Panc1 (cell line): ENCODE data around the gene TM4SF4.

Experiments used
- CTCF ChIP-seq: fragments of 450-650 bp; IDR thresholded peaks from 2 replicates; pipeline ENCODE4 v1.5.1; 2017; ENCODE audit warnings: mild to moderate bottlenecking
- POLR2AphosphoS5 ChIP-seq: IDR thresholded peaks from 2 replicates; pipeline ENCODE4 v1.6.1; 2012; ENCODE audit warnings: mild to moderate bottlenecking, low read depth, low read length, moderate library complexity
- REST ChIP-seq, 2 experiments: IDR thresholded peaks; 2 replicates each; pipeline ENCODE4 v1.6.1; 2011 to 2012; ENCODE audit warnings: low read depth in 2 of 2, control low read depth in 1 of 2, low read length in 1 of 2, mild to moderate bottlenecking in 1 of 2, moderate library complexity in 1 of 2; ENCODE audit not compliant: insufficient read depth in 1 of 2
- SIN3A ChIP-seq: IDR thresholded peaks from 2 replicates; pipeline ENCODE4 v1.6.1; 2012; ENCODE audit warnings: low read depth, mild to moderate bottlenecking, low read length, moderate library complexity, borderline replicate concordance; ENCODE audit not compliant: insufficient read depth
- TCF7L2 ChIP-seq: IDR thresholded peaks from 2 replicates; pipeline ENCODE4 v1.6.1; 2011; ENCODE audit warnings: mild to moderate bottlenecking, low read depth, low read length, inconsistent platforms

GRCh38 chr3:149437710-149438109 lies 36.8 kb upstream of the TM4SF4 start:
- TF ChIP-seq CTCF = no peak
- TF ChIP-seq TCF7L2 = no peak
- TF ChIP-seq REST (IDR thresholded peaks at IDR 0.05; ENCODE audit: insufficient read depth in 1 of 2, low read depth in 2 of 2, low read length in 1 of 2) = no peak
- no peak for TF ChIP-seq POLR2AphosphoS5
- no peak for TF ChIP-seq SIN3A
